DND-41 (cell line): ENCODE measurements around the gene DNMBP.
A peak's percentile ranks its signal among the peaks of the same experiment; 100 is the strongest.

Experiments
- ATAC-seq: fragments of 200-7000 bp; cut with Tn5 transposase; 3 replicates; pipeline ENCODE4 v1.9.1; 2021; ENCODE audit warnings: low read depth; ENCODE audit not compliant: insufficient read depth
- DNase-seq: peaks from one replicate; pipeline ENCODE4 v3.0.0-alpha.2; 2020
- H2AFZ ChIP-seq: 2 replicates; pipeline ENCODE4 v1.6.0; 2012; ENCODE audit warnings: low read depth, low read length
- H3K27ac ChIP-seq: 2 replicates; pipeline ENCODE4 v1.5.1; 2012; ENCODE audit warnings: low read length, inconsistent platforms
- H3K27me3 ChIP-seq: fragments of 200-600 bp; sonication (generic); 2 replicates; pipeline ENCODE4 v1.6.0; 2012; ENCODE audit warnings: low read length, mild to moderate bottlenecking, inconsistent platforms; ENCODE audit not compliant: insufficient read depth, poor library complexity
- H3K36me3 ChIP-seq: 2 replicates; pipeline ENCODE4 v1.5.1; 2012; ENCODE audit warnings: low read length, inconsistent platforms; ENCODE audit not compliant: insufficient read depth
- H3K4me1 ChIP-seq: 2 replicates; pipeline ENCODE4 v1.5.1; 2012; ENCODE audit warnings: mild to moderate bottlenecking, low read length; ENCODE audit not compliant: insufficient read depth
- H3K4me2 ChIP-seq: 2 replicates; pipeline ENCODE4 v1.6.0; 2012; ENCODE audit warnings: mild to moderate bottlenecking, moderate library complexity, low read length, inconsistent platforms; ENCODE audit not compliant: insufficient read depth
- H3K4me3 ChIP-seq, 2 experiments: fragments of 200-600 bp in 1 of 2; shearing (Covaris generic) in 1 of 2; 2 replicates each; pipeline ENCODE4 v1.5.1; 2012 to 2016; ENCODE audit warnings: inconsistent platforms in 2 of 2, low read length in 2 of 2, mild to moderate bottlenecking in 2 of 2, low read depth in 1 of 2, moderate library complexity in 1 of 2
- H3K79me2 ChIP-seq: 2 replicates; pipeline ENCODE4 v1.6.0; 2012; ENCODE audit warnings: low read length, inconsistent platforms; ENCODE audit not compliant: insufficient read depth
- H3K9ac ChIP-seq: 2 replicates; pipeline ENCODE4 v1.6.0; 2012; ENCODE audit warnings: low read depth, mild to moderate bottlenecking, inconsistent platforms, low read length, moderate library complexity
- H3K9me3 ChIP-seq: 2 replicates; pipeline ENCODE4 v1.5.1; 2012; ENCODE audit warnings: low read length, moderate library complexity, mild to moderate bottlenecking, inconsistent platforms; ENCODE audit not compliant: insufficient read depth, severe bottlenecking
- H4K20me1 ChIP-seq: 2 replicates; pipeline ENCODE4 v1.6.0; 2012; ENCODE audit warnings: low read length; ENCODE audit not compliant: insufficient read depth
- EZH2 ChIP-seq: IDR thresholded peaks from 3 replicates; pipeline ENCODE4 v1.6.1; 2012; ENCODE audit warnings: borderline replicate concordance, low read depth, mild to moderate bottlenecking, moderate library complexity, low read length, inconsistent platforms; ENCODE audit not compliant: severe bottlenecking
- TF ChIP-seq, protein P1 (sequence below): IDR thresholded peaks from 2 replicates; pipeline ENCODE4 v1.5.1; 2012; ENCODE audit warnings: borderline replicate concordance, low read length, moderate library complexity, mild to moderate bottlenecking; ENCODE audit not compliant: poor library complexity, severe bottlenecking; ENCODE audit errors: extremely low read depth

Gene DNMBP

DNA sequence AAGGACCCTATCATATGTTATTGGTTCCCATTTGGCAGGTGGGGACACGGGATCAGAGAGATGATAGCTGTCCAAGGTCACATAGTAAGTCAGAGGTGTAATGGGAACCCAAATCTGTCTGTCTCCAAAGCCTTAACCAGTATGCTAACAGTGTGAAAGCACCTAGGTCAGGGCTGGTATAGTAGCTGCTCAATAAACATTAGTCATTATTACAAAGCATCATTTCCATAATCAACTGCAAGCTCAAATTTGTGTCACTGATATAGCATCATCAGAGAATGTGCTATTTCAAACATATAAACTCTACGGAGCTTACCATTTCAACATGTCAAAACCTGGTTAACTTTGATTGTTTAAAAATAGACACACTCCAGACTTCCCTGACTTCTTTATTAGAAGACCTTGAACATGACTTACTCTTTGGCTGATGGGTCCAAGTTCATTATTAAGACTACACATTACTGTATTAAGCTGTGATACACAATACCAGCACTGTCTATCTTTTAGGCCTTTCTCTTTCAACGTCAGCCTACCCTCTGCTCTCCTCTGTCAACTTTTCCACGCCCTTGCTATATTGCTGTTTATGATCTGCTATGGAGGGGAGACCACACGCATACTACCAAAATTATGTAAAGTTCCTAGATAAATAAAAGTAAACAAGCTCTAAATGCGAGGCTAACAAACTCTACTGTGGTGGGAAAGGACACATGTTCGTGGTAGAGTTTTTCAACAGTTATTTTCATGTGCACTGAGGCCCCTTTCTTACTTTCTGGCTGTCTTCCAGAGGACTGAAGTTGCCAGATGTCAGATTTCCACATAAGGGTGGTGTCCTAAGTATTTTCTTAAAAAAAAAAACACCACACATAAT is 33.6 kb downstream of the DNMBP start:
- ATAC-seq (no peak), DNase-seq (no peak)
- no peak overlapping the region for H2AFZ ChIP-seq
- no peaks in the 10 kb centered on the region; the same call in none of the 2 replicates for H4K20me1 ChIP-seq
- H3K9ac ChIP-seq, result no peak overlapping the region
- H3K4me1 ChIP-seq, result no peaks in the 10 kb centered on the region
- TF ChIP-seq, protein P1, sequence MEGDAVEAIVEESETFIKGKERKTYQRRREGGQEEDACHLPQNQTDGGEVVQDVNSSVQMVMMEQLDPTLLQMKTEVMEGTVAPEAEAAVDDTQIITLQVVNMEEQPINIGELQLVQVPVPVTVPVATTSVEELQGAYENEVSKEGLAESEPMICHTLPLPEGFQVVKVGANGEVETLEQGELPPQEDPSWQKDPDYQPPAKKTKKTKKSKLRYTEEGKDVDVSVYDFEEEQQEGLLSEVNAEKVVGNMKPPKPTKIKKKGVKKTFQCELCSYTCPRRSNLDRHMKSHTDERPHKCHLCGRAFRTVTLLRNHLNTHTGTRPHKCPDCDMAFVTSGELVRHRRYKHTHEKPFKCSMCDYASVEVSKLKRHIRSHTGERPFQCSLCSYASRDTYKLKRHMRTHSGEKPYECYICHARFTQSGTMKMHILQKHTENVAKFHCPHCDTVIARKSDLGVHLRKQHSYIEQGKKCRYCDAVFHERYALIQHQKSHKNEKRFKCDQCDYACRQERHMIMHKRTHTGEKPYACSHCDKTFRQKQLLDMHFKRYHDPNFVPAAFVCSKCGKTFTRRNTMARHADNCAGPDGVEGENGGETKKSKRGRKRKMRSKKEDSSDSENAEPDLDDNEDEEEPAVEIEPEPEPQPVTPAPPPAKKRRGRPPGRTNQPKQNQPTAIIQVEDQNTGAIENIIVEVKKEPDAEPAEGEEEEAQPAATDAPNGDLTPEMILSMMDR, result no peak
- TF ChIP-seq EZH2, result no peak
- no peaks in the 10 kb centered on the region for H3K27me3 ChIP-seq
- no peak overlapping the region for H3K27ac ChIP-seq
- H3K4me2 ChIP-seq, result no peak overlapping the region
- H3K9me3 ChIP-seq, result no peaks in the 10 kb centered on the region
- no peaks in the 10 kb centered on the region for H3K79me2 ChIP-seq
- H3K4me3 ChIP-seq, result no peak overlapping the region
- no peaks in the 10 kb centered on the region for H3K36me3 ChIP-seq

DNA sequence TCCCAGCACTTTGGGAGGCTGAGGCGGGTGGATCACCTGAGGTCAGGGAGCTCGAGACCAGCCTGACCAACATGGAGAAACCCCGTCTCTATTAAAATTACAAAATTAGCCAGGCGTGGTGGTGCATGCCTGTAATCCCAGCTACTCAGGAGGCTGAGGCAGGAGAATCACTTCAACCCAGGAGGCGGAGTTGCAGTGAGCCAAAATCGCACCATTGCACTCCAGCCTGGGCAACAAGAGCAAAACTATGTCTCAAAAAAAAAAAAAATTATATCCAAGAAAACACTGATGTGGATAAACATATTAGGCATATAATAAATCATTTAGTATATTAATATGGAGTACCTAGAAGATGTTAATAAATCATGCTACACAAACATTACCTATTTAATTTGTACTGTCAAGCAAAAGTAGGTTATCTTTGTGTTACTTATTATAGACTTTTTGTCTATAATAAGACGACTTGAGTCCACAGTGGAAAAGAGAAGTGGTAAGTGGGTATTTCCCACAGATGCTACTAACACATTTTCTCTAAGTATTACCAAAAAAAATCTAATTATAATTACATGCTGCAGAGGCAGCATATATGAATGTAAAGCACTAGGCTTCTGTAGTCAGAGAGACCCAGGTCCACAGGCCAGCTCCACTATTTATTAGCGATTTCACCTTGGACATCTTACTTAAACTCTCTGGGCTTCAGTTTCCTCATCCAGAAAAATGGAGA is 34.5 kb downstream of the DNMBP start:
- Histone ChIP-seq H3K4me2 (no peak overlapping the region), H3K4me3 (no peak overlapping the region), H3K36me3 (no peaks in the 10 kb centered on the region), H3K79me2 (no peaks in the 10 kb centered on the region), H4K20me1 (no peaks in the 10 kb centered on the region; the same call in none of the 2 replicates), H3K4me1 (no peaks in the 10 kb centered on the region), H3K27ac (no peak overlapping the region), H2AFZ (no peak overlapping the region), H3K9me3 (no peaks in the 10 kb centered on the region), H3K27me3 (no peaks in the 10 kb centered on the region), H3K9ac (no peak overlapping the region)
- TF ChIP-seq EZH2, result no peak
- TF ChIP-seq, protein P1, result no peak
- no peak for ATAC-seq
- no peak for DNase-seq

DNA sequence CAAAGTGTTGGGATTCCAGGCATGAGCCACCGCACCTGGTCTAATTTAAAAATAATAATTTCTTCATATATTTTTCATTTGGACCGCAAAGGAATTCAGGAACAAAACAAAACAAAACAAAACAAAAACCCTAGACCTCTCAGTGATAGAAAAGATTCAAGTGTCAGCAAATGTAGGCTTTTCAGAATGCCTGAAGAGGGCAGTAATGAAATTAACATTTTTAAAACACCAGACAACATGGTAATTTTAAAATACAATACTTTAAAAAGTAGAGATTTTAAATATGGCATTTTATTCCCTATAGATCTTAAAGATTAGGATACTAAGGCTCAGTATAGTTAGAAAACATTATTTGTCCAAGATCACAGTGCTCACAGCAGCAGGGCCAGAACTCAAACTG is 36.6 kb downstream of the DNMBP start:
- no peak overlapping the region for H3K27ac ChIP-seq
- no peaks in the 10 kb centered on the region for H3K79me2 ChIP-seq
- DNase-seq, result no peak

More for the DNA sequence above, 36.6 kb downstream of the DNMBP start:
- Histone ChIP-seq H3K9ac (no peak overlapping the region), H4K20me1 (no peaks in the 10 kb centered on the region; the same call in none of the 2 replicates), H3K36me3 (no peaks in the 10 kb centered on the region; the same call in 1 of the 2 replicates), H3K4me2 (no peak overlapping the region), H3K4me1 (no peaks in the 10 kb centered on the region), H3K27me3 (no peaks in the 10 kb centered on the region), H3K4me3 (no peak overlapping the region), H3K9me3 (no peaks in the 10 kb centered on the region), H2AFZ (no peak overlapping the region)
- TF ChIP-seq, protein P1, result peak; percentile 12
- TF ChIP-seq EZH2, result no peak
- no peak for ATAC-seq
